CD1c-positive myeloid dendritic cell (primary cell): ENCODE measurements around the gene PIAS2.
"Not testable (repeated sequence)": the region's sequence is repeated elsewhere in the genome, so short reads cannot be mapped to it uniquely, and the experiment has no call there.

Experiments
- DNase-seq: peaks from one replicate; pipeline ENCODE4 v3.0.0-alpha.2; 2016; ENCODE audit errors: extremely low spot score

Gene PIAS2

DNA sequence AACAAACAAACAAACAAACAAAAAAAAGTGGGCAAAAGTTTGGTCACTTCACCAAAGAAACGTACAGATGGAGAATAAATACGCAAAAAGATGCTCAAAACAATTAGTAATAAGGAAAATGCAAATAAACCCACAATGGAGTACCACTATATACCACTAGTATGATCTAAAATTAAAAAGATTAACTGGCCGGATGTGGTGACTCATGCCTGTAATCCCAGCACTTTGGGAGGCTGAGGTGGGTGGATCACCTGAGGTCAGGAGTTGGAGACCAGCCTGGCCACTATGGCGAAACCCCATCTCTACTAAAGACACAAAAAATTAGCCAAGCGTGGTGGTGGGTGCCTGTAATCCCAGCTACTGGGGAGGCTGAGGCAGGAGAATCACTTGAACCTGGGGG lies 84.9 kb downstream of the PIAS2 start:
- DNase-seq = not testable (repeated sequence)

DNA sequence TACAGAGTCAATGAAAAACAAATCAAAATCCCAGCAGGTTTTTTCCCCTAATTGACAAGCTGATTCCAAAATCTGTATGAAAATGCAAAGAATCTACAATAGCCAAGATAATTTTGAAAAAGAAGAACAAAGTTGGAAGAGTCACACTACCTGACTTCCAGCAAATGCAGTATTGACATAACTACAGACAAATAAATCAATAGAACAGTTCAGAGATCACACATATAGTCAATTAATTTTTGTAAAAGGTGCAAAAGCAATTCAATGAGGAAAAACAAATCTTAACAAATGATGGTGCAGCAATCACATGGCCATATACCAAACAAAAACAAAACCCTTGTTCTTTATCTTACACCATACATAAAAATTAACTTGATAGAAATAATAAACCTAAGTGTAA lies 85.9 kb downstream of the PIAS2 start:
- DNase-seq = no peak

DNA sequence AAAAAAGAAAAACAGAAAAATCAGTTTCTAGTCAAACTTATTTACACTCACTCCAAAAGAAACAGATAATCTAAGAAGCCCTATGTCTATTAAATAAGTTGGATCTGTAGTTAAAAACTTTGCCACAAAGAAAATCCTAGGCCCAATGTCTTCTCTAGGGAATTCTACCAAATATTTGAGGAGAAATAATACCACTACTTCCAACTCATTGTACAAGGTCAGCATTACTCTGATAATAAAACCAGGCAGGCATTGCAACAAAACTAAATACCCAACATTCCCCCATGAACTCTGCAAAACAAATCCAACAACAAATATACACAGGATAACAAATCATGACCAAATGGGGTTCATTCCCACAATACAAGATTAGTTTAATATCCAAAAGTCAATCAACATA lies 86.7 kb downstream of the PIAS2 start:
- DNase-seq = no peak

DNA sequence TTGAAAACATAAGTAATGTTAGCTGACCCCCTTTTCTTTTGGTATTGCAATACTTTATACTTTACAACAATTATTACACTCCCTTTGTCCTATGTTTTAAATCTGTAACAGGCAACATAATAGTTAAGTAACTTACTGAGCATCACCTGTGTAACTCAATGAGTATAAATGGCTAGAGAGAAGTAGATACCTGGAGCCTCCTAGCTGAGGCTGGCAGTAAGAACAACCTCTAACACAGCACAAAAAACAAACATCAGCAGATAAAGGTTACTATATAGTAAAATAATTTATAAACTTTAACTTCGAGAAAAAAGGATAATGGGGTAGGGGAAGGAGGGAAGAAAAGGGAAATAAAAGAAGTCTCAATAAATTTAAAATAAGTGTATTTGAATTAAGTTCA lies 87.4 kb downstream of the PIAS2 start:
- no peak for DNase-seq

DNA sequence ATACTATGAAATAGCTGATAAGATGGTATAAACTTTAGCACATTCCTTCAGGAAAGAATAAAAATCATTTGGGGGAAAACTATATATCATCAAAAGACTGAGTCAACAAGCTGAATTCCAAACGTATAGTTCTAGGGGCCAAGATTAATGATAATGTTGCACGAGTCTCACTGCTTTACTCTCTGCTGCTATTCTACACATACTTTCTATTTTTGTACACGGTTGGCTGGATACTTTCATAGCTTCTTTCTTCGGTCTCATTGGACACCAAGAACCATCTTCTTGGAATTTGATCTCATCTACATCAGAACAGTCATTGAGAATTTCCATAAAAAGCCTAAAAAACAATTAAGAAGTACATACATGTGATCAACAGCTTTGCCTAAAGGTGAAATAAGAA lies 87.8 kb downstream of the PIAS2 start:
- no peak for DNase-seq

- no peak for DNase-seq
These were observed 95.2 kb downstream of the PIAS2 start for GRCh38 chr18:46821856-46822711.

DNA sequence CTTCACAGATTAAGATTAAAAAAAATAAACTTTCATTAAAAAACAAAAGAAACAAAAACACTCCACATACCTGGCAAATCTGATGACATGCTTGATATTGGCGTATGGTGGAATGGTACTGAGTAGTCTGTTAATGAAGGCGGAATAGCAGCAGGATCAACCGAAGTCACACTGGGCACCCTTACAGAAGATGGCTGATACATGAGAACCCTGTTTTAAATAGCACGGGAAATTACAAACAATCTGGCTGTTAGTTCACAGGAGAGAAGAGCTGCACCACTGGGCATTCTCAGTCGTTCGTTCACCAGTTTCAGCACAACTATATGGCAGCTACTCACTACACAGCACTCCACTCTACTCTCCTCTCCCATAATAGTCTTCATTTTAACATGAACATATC lies 96.4 kb downstream of the PIAS2 start:
- DNase-seq = no peak

- no peak for DNase-seq
These were observed 101.6 kb downstream of the PIAS2 start for GRCh38 chr18:46815661-46816060.

GRCh38 chr18:46814399-46814798 lies 102.9 kb downstream of the PIAS2 start:
- DNase-seq = no peak

GRCh38 chr18:46812311-46812710 lies 105.0 kb downstream of the PIAS2 start:
- DNase-seq = no peak

GRCh38 chr18:46810481-46811000 lies 106.8 kb downstream of the PIAS2 start:
- DNase-seq = no peak

- DNase-seq = no peak
These were observed 108.2 kb downstream of the PIAS2 start for GRCh38 chr18:46809145-46809544.

DNA sequence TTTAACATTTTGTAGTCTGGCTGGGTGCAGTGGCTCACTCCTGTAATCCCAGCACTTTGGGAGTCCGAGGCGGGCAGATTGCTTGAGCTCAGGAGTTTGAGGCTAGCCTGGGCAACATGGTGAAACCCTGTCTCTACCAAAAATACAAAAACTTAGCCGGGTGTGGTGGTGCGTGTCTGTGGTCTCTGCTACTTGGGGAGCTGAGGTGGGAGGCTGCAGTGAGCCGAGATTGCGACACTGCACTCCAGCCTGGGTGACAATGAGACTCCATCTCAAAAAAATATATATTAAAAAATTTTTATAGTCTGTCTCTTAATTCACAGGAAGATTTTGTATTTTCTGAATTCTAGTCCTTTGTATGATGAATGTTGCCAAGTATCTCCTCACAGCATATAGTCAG lies 121.4 kb downstream of the PIAS2 start:
- not testable (repeated sequence) for DNase-seq

DNA sequence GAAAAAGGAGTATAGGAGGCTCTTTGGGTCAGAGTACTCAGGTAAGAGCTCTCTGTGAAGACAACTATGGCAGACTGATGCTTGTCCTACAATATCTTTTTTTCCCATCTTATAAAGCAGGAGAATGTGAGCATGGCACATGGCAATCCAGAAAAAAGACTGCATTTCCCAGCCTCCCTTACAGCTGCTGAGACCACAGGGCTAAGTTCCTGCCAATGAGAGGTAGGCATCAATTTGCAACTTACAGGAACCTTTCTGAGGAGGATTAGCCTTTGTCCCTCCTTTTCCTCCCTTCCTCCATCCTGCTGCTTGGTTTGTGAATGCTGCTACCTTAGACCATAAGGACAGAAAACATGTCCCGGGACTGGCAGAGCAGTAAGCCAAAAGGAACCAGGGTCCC lies 122.7 kb downstream of the PIAS2 start:
- DNase-seq = no peak

- no peak for DNase-seq
These were observed 123.7 kb downstream of the PIAS2 start for GRCh38 chr18:46793565-46793964.

GRCh38 chr18:46789088-46789487 lies 128.2 kb downstream of the PIAS2 start:
- DNase-seq = no peak

GRCh38 chr18:46787674-46788073 lies 129.6 kb downstream of the PIAS2 start:
- DNase-seq = no peak

- no peak for DNase-seq
These were observed 144.9 kb downstream of the PIAS2 start for GRCh38 chr18:46772357-46772756.

DNA sequence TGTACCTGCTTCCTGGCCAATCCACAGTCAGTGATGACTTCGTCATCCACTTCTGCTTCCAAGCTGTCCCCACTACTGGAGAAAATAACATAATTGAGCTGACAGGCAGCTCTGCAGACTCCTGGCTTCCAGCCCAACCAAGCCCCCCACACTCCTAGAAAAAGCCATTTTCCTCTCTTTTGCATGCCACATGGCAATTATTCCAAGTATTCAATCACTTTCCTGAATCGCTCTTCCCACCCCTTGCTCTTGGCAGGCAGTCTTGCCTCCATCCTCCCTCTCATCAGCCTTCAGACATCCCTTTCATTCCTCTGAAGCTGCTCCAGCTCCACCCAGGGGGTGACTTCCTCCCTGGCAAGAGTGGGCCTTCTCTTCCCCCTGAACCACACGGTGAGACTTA lies 146.2 kb downstream of the PIAS2 start:
- DNase-seq = no peak

- no peak for DNase-seq
These were observed 146.6 kb downstream of the PIAS2 start for GRCh38 chr18:46770708-46771107.

GRCh38 chr18:46768166-46768921 lies 149.0 kb downstream of the PIAS2 start:
- DNase-seq = no peak

- no peak for DNase-seq
These were observed 150.1 kb downstream of the PIAS2 start for GRCh38 chr18:46767217-46767616.

- no peak for DNase-seq
These were observed 152.7 kb downstream of the PIAS2 start for GRCh38 chr18:46764586-46764985.
